K562 (cell line): ENCODE measurements around the gene TNNT3. TPM values are rescaled to one million over a fixed set of nuclear protein-coding genes. Genes with fewer than 3 reads are reported as not detected.
"Not testable (repeated sequence)": the region's sequence is repeated elsewhere in the genome, so short reads cannot be mapped to it uniquely, and the experiment has no call there.

Source experiments
- ATAC-seq: fragments of 200-7000 bp; cut with Tn5 transposase; 3 replicates; pipeline ENCODE4 v1.9.1; 2020; ENCODE audit warnings: moderate library complexity
- BruUV-seq: library from RNA; stranded (reverse); fragments of 400-500 nt; replicated peaks from 2 replicates; lab custom pipeline; 2021; lab: Mats Ljungman, UMichigan
- CTCF ChIA-PET: fragments of 300-600 bp; formaldehyde crosslinking; extraction: SDS; loops from one replicate; lab custom pipeline; 2021; ENCODE audit warnings: low intra/inter-chr PET ratio; lab: Yijun Ruan, JAX
- POLR2A ChIA-PET: fragments of 300-600, 350-650 bp; sonication (Branson Sonifier 250); formaldehyde crosslinking; extraction: SDS; loops from one replicate; lab custom pipeline; 2021; ENCODE audit warnings: antibody characterized with exemption, inconsistent platforms; lab: Yijun Ruan, JAX
- DNase-seq, 4 experiments: peaks; one replicate each; pipeline versions ENCODE4 v3.0.0 to v3.0.0-alpha.2; 2011 to 2018; ENCODE audit warnings: low spot score in 3 of 4, mixed read lengths in 3 of 4; ENCODE audit errors: extremely low read depth in 1 of 4
- FAIRE-seq: peaks from 2 replicates; lab custom pipeline; 2011; peaks lifted over from hg19 to GRCh38; lab: Jason Lieb, UNC
- H2AFZ ChIP-seq: 2 replicates; pipeline ENCODE4 v1.6.0; 2011; ENCODE audit warnings: low read depth, low read length, control low read depth, inconsistent platforms
- H3K27ac ChIP-seq: fragments of 200-600 bp; 3 replicates; pipeline ENCODE4 v1.8.0; 2011; ENCODE audit warnings: low read depth, mild to moderate bottlenecking, control low read depth, inconsistent platforms, low read length, moderate library complexity, mixed read lengths; ENCODE audit errors: extremely low read depth
- H3K27me3 ChIP-seq, 2 experiments: fragments of 300-600 bp in 1 of 2; 2 replicates in 1 of 2; 3 replicates in 1 of 2; pipeline versions ENCODE4 v1.6.0 to v1.8.0; 2011; ENCODE audit warnings: inconsistent platforms in 2 of 2, low read length in 2 of 2, mild to moderate bottlenecking in 1 of 2, mixed read lengths in 1 of 2, moderate library complexity in 1 of 2; ENCODE audit not compliant: control insufficient read depth in 2 of 2, insufficient read depth in 2 of 2
- H3K36me3 ChIP-seq: fragments of 300-600 bp; 3 replicates; pipeline ENCODE4 v1.8.0; 2011; ENCODE audit warnings: mild to moderate bottlenecking, low read length, inconsistent platforms; ENCODE audit not compliant: control insufficient read depth, insufficient read depth
- H3K4me1 ChIP-seq, 2 experiments: fragments of 200-600 bp in 1 of 2; replicated peaks in 1 of 2; 2 replicates in 1 of 2; 3 replicates in 1 of 2; pipeline versions ENCODE4 v1.5.1 to v1.8.0; 2011; ENCODE audit warnings: inconsistent platforms in 2 of 2, low read length in 2 of 2, mild to moderate bottlenecking in 1 of 2, mixed read lengths in 1 of 2, moderate library complexity in 1 of 2; ENCODE audit not compliant: control insufficient read depth in 2 of 2, insufficient read depth in 2 of 2
- H3K4me2 ChIP-seq: 2 replicates; pipeline ENCODE4 v1.6.1; 2011; ENCODE audit warnings: low read length, control low read depth, inconsistent platforms, mixed read lengths; ENCODE audit not compliant: insufficient read depth
- H3K4me3 ChIP-seq: fragments of 200-600 bp; sonication (generic), shearing (Covaris generic); 2 replicates; pipeline ENCODE4 v1.5.1; 2016; ENCODE audit warnings: control low read depth, inconsistent platforms
- H3K79me2 ChIP-seq: fragments of 200-600 bp; 3 replicates; pipeline ENCODE4 v1.8.0; 2011; ENCODE audit warnings: low read length, inconsistent platforms; ENCODE audit not compliant: control insufficient read depth, insufficient read depth
- H3K9ac ChIP-seq, 2 experiments: 2 replicates each; pipeline versions ENCODE4 v1.6.0 to v1.6.1; 2011; ENCODE audit warnings: low read depth in 2 of 2, low read length in 2 of 2, control low read depth in 1 of 2, inconsistent platforms in 1 of 2, mild to moderate bottlenecking in 1 of 2, mixed read lengths in 1 of 2; ENCODE audit not compliant: insufficient read depth in 1 of 2
- H3K9me1 ChIP-seq: one replicate; pipeline ENCODE4 v1.6.0; 2011; ENCODE audit warnings: inconsistent platforms, mild to moderate bottlenecking, low read length, moderate library complexity; ENCODE audit not compliant: control insufficient read depth, insufficient read depth
- H3K9me3 ChIP-seq: replicated peaks from 2 replicates; pipeline ENCODE4 v1.5.1; 2011; ENCODE audit warnings: low read depth, low read length, inconsistent platforms; ENCODE audit not compliant: control insufficient read depth, insufficient read depth
- H4K20me1 ChIP-seq: replicated peaks from 2 replicates; pipeline ENCODE4 v1.6.1; 2011; ENCODE audit warnings: low read length, inconsistent platforms, mixed read lengths; ENCODE audit not compliant: control insufficient read depth, insufficient read depth
- WGBS: fragments of 100-300 bp; shearing (Covaris generic); methylation state at CpG from one replicate; pipeline ENCODE4 v1.1.6; 2016; ENCODE audit warnings: low coverage, mixed read lengths; ENCODE audit not compliant: insufficient coverage; ENCODE audit errors: missing lambda C conversion rate; 5-methylcytosine and 5-hydroxymethylcytosine counted together
- in situ Hi-C: fragments of 300-500 bp; cut with MboI; formaldehyde crosslinking; loops from 4 replicates; pipeline ENCODE4 v1.15.0; 2018; ENCODE audit warnings: inconsistent platforms, mixed read lengths
- intact Hi-C: fragments of 100-400 bp; cut with micrococcal nuclease; formaldehyde crosslinking; loops from 2 replicates; pipeline ENCODE4 v1.14.2; 2022
- polyA plus RNA-seq, 8 experiments: library from polyadenylated mRNA; depleted of rRNA in 4 of 8; stranded (reverse) in 5 of 8; unstranded in 3 of 8; fragments of >200 nt; fragmentation: Nextera tagmentation in 2 of 8; fragmentation: Illumina TruSeq in 1 of 8; extraction: Ambion mirVana in 2 of 8; extraction: Trizol in 1 of 8; gene quantifications; 2 replicates each; pipeline versions ENCODE4 v1.2.1 to v1.2.3, GENCODE V29; 2011 to 2014; ENCODE audit warnings: inconsistent platforms in 1 of 8, missing spikeins in 1 of 8
- total RNA-seq, 7 experiments: library from RNA; depleted of rRNA in 6 of 7; stranded (reverse); fragments of >200 nt in 6 of 7; fragmentation: Illumina TruSeq in 2 of 7; extraction: Trizol in 2 of 7; gene quantifications; 2 replicates each; pipeline versions ENCODE4 v1.2.1 to v1.2.3, GENCODE V29; 2011 to 2021; ENCODE audit warnings: low replicate concordance in 1 of 7
- TF ChIP-seq, protein P1 (sequence below): fragments of 450-650 bp; IDR thresholded peaks from 2 replicates; pipeline ENCODE4 v1.6.1; 2018; ENCODE audit not compliant: partially characterized antibody

The TNNT3 gene
- total and polyA plus RNA-seq, 9 of the 15 experiments (the other 6 are each of a cell fraction or from before 2014, with no cell fraction given), result 0.10 TPM; not detected in 8

DNA sequence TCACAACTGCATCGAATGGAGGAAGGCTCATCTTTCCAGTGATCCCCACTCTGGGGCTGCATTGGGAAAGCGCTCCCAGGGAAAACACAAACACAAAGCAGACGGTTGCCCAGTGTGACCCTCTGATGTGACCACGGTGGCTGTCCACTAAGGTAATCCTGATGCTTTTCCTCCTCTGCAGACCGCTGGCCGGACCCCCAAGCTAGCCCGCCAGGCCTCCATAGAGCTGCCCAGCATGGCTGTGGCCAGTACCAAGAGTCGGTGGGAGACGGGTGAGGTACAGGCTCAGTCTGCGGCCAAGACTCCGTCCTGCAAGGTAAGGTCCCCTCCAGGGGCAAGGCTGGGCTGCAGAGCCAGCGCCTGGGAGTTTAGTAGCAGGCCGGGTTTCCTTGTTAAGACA is 33.0 kb upstream of the TNNT3 start:
- ATAC-seq, H3K4me3 ChIP-seq, H3K27ac ChIP-seq, in situ Hi-C loops, FAIRE-seq, H2AFZ ChIP-seq, H3K36me3 ChIP-seq, H4K20me1 ChIP-seq, POLR2A ChIA-PET, H3K79me2 ChIP-seq, H3K9ac ChIP-seq, intact Hi-C loops, H3K9me3 ChIP-seq, CTCF ChIA-PET, H3K4me2 ChIP-seq, BruUV-seq, H3K9me1 ChIP-seq, DNase-seq: not testable (repeated sequence)
- TF ChIP-seq, protein P1, sequence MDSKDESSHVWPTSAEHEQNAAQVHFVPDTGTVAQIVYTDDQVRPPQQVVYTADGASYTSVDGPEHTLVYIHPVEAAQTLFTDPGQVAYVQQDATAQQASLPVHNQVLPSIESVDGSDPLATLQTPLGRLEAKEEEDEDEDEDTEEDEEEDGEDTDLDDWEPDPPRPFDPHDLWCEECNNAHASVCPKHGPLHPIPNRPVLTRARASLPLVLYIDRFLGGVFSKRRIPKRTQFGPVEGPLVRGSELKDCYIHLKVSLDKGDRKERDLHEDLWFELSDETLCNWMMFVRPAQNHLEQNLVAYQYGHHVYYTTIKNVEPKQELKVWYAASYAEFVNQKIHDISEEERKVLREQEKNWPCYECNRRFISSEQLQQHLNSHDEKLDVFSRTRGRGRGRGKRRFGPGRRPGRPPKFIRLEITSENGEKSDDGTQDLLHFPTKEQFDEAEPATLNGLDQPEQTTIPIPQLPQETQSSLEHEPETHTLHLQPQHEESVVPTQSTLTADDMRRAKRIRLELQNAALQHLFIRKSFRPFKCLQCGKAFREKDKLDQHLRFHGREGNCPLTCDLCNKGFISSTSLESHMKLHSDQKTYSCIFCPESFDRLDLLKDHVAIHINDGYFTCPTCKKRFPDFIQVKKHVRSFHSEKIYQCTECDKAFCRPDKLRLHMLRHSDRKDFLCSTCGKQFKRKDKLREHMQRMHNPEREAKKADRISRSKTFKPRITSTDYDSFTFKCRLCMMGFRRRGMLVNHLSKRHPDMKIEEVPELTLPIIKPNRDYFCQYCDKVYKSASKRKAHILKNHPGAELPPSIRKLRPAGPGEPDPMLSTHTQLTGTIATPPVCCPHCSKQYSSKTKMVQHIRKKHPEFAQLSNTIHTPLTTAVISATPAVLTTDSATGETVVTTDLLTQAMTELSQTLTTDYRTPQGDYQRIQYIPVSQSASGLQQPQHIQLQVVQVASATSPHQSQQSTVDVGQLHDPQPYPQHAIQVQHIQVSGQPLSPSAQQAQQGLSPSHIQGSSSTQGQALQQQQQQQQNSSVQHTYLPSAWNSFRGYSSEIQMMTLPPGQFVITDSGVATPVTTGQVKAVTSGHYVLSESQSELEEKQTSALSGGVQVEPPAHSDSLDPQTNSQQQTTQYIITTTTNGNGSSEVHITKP, result peak; percentile 82
- peaks cover 11 to 52% of the 10 kb centered on the region in 2 experiments; a peak in 4 of 5 replicates for H3K27me3 ChIP-seq
- WGBS, result 3% methylated on average over 13 of the region's 13 CpGs
- peaks cover 0 to 24% of the 10 kb centered on the region in 2 experiments; a peak in 1 of 5 replicates for H3K4me1 ChIP-seq
